ENCODE data around the gene DLST. TPM values are rescaled to one million over a fixed set of nuclear protein-coding genes. Genes with fewer than 3 reads are reported as not detected.
A peak's percentile ranks its signal among the peaks of the same experiment; 100 is the strongest.

The DLST gene
- total and polyA plus RNA-seq, 4 donors, result 34.7 to 80.3 (median 72.7) TPM

DNA sequence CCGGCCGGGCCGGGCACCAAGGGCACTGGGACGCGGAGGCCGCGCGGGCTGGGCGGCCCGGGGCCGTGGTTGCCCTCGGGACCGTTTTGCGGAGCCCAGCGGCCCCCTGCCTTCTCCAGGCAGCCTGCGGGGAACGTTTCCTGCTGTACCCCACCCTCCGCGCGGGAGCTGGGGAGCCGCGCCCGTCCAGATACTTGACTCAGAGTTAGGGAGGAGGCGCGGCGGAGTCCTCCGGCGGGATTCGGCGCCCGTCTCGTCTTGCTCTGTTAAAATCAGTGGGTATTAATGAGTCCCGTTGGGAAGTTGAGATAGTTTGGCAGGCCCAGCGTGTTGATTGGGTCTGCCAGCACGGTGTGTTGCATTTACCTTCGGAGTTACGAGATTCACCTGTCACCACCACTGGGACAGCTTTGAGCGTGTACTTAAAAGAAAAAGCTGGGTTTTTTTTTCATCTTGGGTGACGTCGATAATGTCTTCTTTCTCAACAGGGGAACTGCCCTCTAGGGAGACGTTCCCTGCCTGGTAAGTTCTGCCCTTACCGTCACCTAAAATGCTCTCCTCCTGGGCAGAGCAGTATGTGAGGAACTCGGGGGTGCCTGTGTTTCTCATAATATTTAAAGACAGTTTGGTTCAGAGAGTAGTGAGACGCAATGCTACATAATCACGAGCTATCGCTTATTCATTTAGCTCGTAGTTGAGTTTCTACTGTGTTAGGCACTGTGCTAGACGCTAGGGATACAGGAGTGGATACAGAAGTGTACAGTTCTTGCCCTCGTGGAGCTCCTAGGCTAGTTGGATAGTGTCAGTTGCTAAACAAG is 596 bp downstream of the DLST start:
- Histone ChIP-seq H3K4me3 (ENCODE audit: low read length in 2 of 2) (peak overlapping the region; percentile 89 to 98), H3K36me3 (ENCODE audit: control insufficient read depth in 1 of 2, insufficient read depth in 2 of 2, low read length in 1 of 2) (no peaks in the 10 kb centered on the region), H3K27me3 (ENCODE audit: control insufficient read depth in 1 of 2, insufficient read depth in 2 of 2, low read length in 1 of 2) (no peaks in the 10 kb centered on the region), H3K4me1 (ENCODE audit: control insufficient read depth in 1 of 2, insufficient read depth in 2 of 2, low read length in 2 of 2) (peaks cover 0 to 9% of the 10 kb centered on the region in 2 donors), H3K9me3 (ENCODE audit: control insufficient read depth, low read length) (no peaks in the 10 kb centered on the region), H3K27ac (ENCODE audit: low read depth in 1 of 2, low read length in 2 of 2) (peak overlapping the region; percentile 14 to 71)
- peak; percentile 72 for ATAC-seq (ENCODE audit: low FRiP score)
- intact Hi-C loops (cut with DNase I), result no loop called here
- 0 to 1% methylated on average over 49 of the region's 49 CpGs for WGBS, 2 donors
- peak; percentile 58 to 84 for DNase-seq

DNA sequence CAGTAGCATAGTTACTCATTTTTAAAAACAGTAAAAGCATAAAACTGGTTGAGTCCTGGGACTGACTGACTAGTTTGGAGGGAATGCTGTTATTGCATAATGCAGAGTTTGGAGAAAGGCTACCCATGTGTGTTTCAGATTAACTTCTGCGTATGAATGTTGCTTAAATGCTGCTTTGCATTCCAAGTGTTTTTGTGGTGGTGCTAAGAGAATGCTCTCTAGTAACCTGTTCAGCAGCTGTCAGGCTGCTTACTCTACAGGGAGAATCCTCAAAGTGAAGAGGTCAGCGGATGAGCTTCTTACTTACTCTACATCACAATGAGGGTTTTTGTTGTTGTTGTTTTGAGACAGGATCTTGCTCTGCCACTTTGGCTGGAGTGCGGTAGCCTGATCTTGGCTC is 4.3 kb downstream of the DLST start:
- ATAC-seq (ENCODE audit: low FRiP score) (no peak), DNase-seq (no peak)
- WGBS, 2 donors, result 54 to 60% methylated on average over 3 of the region's 3 CpGs
- no peaks in the 10 kb centered on the region for H3K27me3 ChIP-seq (ENCODE audit: control insufficient read depth in 1 of 2, insufficient read depth in 2 of 2, low read length in 1 of 2)
- peaks cover 0 to 1% of the 10 kb centered on the region in 2 donors for H3K36me3 ChIP-seq (ENCODE audit: control insufficient read depth in 1 of 2, insufficient read depth in 2 of 2, low read length in 1 of 2)
- peaks cover 0 to 9% of the 10 kb centered on the region in 2 donors for H3K4me1 ChIP-seq (ENCODE audit: control insufficient read depth in 1 of 2, insufficient read depth in 2 of 2, low read length in 2 of 2)
- H3K9me3 ChIP-seq (ENCODE audit: control insufficient read depth, low read length), result no peaks in the 10 kb centered on the region
- H3K27ac ChIP-seq (ENCODE audit: low read depth in 1 of 2, low read length in 2 of 2), result no peak overlapping the region
- no peak overlapping the region for H3K4me3 ChIP-seq (ENCODE audit: low read length in 2 of 2)
- intact Hi-C loops (cut with DNase I), result no loop called here

DNA sequence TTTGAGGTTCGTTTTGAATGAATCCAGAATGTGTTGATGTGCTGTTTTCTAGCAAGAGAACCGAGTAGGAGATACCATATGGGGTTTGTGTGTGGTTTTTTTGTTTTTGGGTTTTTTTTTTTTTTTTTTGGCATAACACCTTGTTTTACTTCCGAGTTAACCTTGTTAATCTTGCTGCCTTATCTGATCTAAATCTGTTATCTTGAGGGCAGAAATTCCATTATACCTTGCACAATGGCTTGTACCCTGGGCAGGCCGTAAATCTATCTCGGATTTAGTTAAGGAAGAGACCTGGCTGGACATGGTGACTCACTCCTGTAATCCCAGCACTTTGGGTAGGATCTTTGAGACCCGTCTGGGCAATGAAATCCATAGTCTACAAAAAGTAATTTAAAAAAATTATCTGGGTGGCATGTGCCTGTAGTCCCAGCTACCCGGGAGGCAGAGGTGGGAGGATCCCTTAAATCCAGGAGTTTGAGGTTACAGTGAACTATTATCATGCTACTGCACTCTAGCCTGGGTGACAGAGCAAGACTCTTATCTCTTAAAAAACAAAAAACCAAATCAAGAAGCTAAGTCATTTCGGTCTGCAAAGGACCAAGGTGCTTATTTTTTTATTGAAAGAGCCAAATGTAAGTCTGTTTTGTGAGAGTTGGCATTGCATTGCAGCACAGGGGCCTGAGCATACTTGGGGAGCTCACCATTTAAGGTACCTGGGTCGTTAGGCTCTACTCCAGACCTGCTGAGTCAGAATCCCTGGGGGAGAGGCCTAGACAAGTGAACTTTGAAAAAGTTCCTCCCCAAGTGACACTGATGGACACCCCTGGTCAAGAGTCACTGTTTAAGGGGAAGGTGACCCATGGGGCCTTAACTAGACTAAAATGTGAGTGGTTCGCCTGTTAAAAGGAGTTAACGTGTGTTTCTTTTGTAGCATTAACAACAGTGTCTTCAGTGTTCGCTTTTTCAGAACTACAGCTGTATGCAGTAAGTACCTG is 6.7 kb downstream of the DLST start:
- no peak for ATAC-seq (ENCODE audit: low FRiP score)
- no peaks in the 10 kb centered on the region for H3K9me3 ChIP-seq (ENCODE audit: control insufficient read depth, low read length)
- 56 to 63% methylated on average over 12 of the region's 12 CpGs for WGBS, 2 donors
- intact Hi-C loops (cut with DNase I), result no loop called here
- no peak overlapping the region for H3K4me3 ChIP-seq (ENCODE audit: low read length in 2 of 2)
- peaks cover 0 to 9% of the 10 kb centered on the region in 2 donors for H3K4me1 ChIP-seq (ENCODE audit: control insufficient read depth in 1 of 2, insufficient read depth in 2 of 2, low read length in 2 of 2)
- H3K27me3 ChIP-seq (ENCODE audit: control insufficient read depth in 1 of 2, insufficient read depth in 2 of 2, low read length in 1 of 2), result no peaks in the 10 kb centered on the region
- H3K36me3 ChIP-seq (ENCODE audit: control insufficient read depth in 1 of 2, insufficient read depth in 2 of 2, low read length in 1 of 2), result peaks cover 3 to 6% of the 10 kb centered on the region in 2 donors
- no peak overlapping the region for H3K27ac ChIP-seq (ENCODE audit: low read depth in 1 of 2, low read length in 2 of 2)
- no peak for DNase-seq

DNA sequence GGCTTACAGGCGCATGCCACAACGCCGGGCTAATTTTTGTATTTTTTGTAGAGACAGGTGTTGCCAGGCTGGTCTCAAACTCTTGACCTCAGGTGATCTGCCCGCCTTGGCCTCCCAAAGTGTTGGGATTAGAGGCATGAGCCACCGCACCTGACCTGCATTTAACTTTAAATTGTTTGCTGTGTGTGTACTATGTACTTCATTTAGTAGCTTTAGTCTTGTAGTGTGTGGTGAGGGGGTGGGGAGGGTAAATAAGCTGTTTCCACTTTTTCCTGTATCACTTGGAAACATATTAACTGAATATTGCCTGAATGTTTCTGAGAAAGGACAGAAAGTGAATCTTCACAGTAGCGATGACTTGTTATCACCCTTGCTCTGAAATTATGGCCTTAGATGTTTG is 8.5 kb downstream of the DLST start:
- Histone ChIP-seq H3K36me3 (ENCODE audit: control insufficient read depth in 1 of 2, insufficient read depth in 2 of 2, low read length in 1 of 2) (peaks cover 8 to 10% of the 10 kb centered on the region in 2 donors), H3K4me3 (ENCODE audit: low read length in 2 of 2) (no peak overlapping the region), H3K27me3 (ENCODE audit: control insufficient read depth in 1 of 2, insufficient read depth in 2 of 2, low read length in 1 of 2) (no peaks in the 10 kb centered on the region), H3K27ac (ENCODE audit: low read depth in 1 of 2, low read length in 2 of 2) (no peak overlapping the region), H3K9me3 (ENCODE audit: control insufficient read depth, low read length) (no peaks in the 10 kb centered on the region), H3K4me1 (ENCODE audit: control insufficient read depth in 1 of 2, insufficient read depth in 2 of 2, low read length in 2 of 2) (no peaks in the 10 kb centered on the region)
- intact Hi-C loops (cut with DNase I), result no loop called here
- WGBS, 2 donors, result 96 to 97% methylated on average over 6 of the region's 6 CpGs
- ATAC-seq (ENCODE audit: low FRiP score) (no peak), DNase-seq (no peak)

DNA sequence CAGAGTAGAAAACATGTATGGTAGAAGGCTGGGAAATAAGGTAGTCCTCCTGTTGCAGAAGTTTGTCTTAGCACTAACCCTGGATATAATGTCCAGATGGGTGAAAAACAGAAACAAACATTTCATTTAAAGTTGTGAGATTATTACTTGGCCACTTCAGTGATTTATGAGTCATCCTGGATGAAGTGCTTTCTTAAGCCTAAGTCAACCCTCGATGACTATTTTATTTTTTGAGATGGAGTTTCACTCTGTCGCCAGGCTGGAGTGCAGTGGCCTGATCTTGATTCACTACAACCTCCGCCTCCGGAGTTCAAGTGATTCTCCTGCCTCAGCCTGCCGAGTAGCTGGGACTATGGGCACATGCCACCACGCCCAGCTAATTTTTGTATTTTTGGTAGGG is 10.2 kb downstream of the DLST start:
- ATAC-seq (ENCODE audit: low FRiP score) (no peak), DNase-seq (no peak)
- no peak overlapping the region for H3K27ac ChIP-seq (ENCODE audit: low read depth in 1 of 2, low read length in 2 of 2)
- H3K9me3 ChIP-seq (ENCODE audit: control insufficient read depth, low read length), result no peaks in the 10 kb centered on the region
- H3K4me3 ChIP-seq (ENCODE audit: low read length in 2 of 2), result no peak overlapping the region
- intact Hi-C loops (cut with DNase I), result no loop called here
- no peaks in the 10 kb centered on the region for H3K4me1 ChIP-seq (ENCODE audit: control insufficient read depth in 1 of 2, insufficient read depth in 2 of 2, low read length in 2 of 2)
- no peaks in the 10 kb centered on the region for H3K27me3 ChIP-seq (ENCODE audit: control insufficient read depth in 1 of 2, insufficient read depth in 2 of 2, low read length in 1 of 2)
- peaks cover 12% of the 10 kb centered on the region in 2 donors for H3K36me3 ChIP-seq (ENCODE audit: control insufficient read depth in 1 of 2, insufficient read depth in 2 of 2, low read length in 1 of 2)
- WGBS, 2 donors, result 58 to 69% methylated on average over 6 of the region's 6 CpGs

DNA sequence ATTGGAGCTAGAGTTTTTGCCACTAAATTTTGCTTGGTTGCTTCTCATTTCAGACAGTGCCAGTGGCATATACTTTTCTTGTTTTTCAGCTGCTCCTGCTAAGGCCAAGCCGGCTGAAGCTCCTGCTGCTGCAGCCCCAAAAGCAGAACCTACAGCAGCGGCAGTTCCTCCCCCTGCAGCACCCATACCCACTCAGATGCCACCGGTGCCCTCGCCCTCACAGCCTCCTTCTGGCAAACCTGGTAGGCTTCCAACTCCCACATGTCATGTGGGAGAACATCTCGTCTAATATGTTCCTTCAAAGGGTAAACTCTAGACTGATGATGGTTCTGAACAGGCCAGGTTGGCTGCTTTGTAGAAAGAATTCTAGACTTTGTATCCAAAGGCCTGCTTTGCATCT is 11.0 kb downstream of the DLST start:
- peaks cover 12 to 14% of the 10 kb centered on the region in 2 donors for H3K36me3 ChIP-seq (ENCODE audit: control insufficient read depth in 1 of 2, insufficient read depth in 2 of 2, low read length in 1 of 2)
- DNase-seq, result no peak
- no peaks in the 10 kb centered on the region for H3K27me3 ChIP-seq (ENCODE audit: control insufficient read depth in 1 of 2, insufficient read depth in 2 of 2, low read length in 1 of 2)
- 79 to 86% methylated on average over 5 of the region's 5 CpGs for WGBS, 2 donors
- intact Hi-C loops (cut with DNase I), result no loop called here
- no peak overlapping the region for H3K4me3 ChIP-seq (ENCODE audit: low read length in 2 of 2)
- no peaks in the 10 kb centered on the region for H3K4me1 ChIP-seq (ENCODE audit: control insufficient read depth in 1 of 2, insufficient read depth in 2 of 2, low read length in 2 of 2)
- no peak for ATAC-seq (ENCODE audit: low FRiP score)
- H3K27ac ChIP-seq (ENCODE audit: low read depth in 1 of 2, low read length in 2 of 2), result no peak overlapping the region
- H3K9me3 ChIP-seq (ENCODE audit: control insufficient read depth, low read length), result no peaks in the 10 kb centered on the region

DNA sequence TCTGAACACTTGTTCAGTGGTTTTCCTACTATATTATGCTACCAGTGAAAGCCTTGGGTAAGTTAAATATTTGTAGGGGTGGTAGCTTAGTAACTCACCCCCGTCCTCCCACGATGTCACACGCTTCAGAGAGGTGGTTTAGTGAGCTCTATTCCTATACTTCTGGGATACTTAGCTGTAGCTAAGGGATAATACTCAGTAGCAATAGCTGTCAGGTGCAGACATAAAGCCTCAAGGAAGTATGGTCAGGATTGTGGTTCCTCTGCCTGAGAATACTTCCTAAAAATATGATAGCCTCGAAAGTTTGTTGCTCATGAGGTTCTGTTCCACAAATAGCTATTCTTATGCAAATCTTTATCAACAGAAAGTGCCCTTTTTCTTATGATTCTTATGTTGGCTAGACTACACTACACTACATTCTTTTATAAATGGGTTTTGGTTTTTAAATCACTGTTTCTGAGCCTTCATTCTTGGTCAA is 11.9 kb downstream of the DLST start:
- Histone ChIP-seq H3K4me1 (ENCODE audit: control insufficient read depth in 1 of 2, insufficient read depth in 2 of 2, low read length in 2 of 2) (no peaks in the 10 kb centered on the region), H3K27ac (ENCODE audit: low read depth in 1 of 2, low read length in 2 of 2) (no peak overlapping the region), H3K36me3 (ENCODE audit: control insufficient read depth in 1 of 2, insufficient read depth in 2 of 2, low read length in 1 of 2) (peaks cover 14 to 17% of the 10 kb centered on the region in 2 donors), H3K27me3 (ENCODE audit: control insufficient read depth in 1 of 2, insufficient read depth in 2 of 2, low read length in 1 of 2) (no peaks in the 10 kb centered on the region), H3K9me3 (ENCODE audit: control insufficient read depth, low read length) (no peaks in the 10 kb centered on the region), H3K4me3 (ENCODE audit: low read length in 2 of 2) (no peak overlapping the region)
- DNase-seq, result no peak
- no peak for ATAC-seq (ENCODE audit: low FRiP score)
- WGBS, 2 donors, result 81 to 89% methylated on average over 4 of the region's 4 CpGs
- intact Hi-C loops (cut with DNase I), result no loop called here

DNA sequence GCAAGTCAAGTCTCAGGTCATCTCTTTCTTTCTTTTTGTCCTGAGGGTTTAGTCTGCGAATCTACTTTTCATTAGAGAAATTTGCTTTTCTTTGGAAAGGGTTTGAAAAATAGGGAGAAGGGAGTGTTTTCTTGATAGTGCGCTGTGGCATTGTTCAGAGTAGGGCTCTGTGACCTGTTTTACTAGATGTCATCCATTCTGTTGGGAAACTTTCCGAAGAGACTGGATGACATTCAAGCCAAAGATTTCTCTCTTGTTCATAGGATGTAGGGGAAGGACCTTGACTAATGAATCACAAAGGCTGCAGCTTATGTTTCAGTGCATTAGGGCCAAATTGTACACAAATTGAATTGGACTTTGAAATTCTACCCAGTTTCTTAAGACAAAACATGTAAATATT is 14.7 kb downstream of the DLST start:
- DNase-seq (no peak), ATAC-seq (ENCODE audit: low FRiP score) (no peak)
- Histone ChIP-seq H3K27me3 (ENCODE audit: control insufficient read depth in 1 of 2, insufficient read depth in 2 of 2, low read length in 1 of 2) (no peaks in the 10 kb centered on the region), H3K4me3 (ENCODE audit: low read length in 2 of 2) (no peak overlapping the region), H3K36me3 (ENCODE audit: control insufficient read depth in 1 of 2, insufficient read depth in 2 of 2, low read length in 1 of 2) (peaks cover 18 to 27% of the 10 kb centered on the region in 2 donors), H3K9me3 (ENCODE audit: control insufficient read depth, low read length) (no peaks in the 10 kb centered on the region), H3K4me1 (ENCODE audit: control insufficient read depth in 1 of 2, insufficient read depth in 2 of 2, low read length in 2 of 2) (no peaks in the 10 kb centered on the region), H3K27ac (ENCODE audit: low read depth in 1 of 2, low read length in 2 of 2) (no peak overlapping the region)
- 92 to 94% methylated on average over 3 of the region's 3 CpGs for WGBS, 2 donors
- intact Hi-C loops (cut with DNase I), result no loop called here

Data from aorta (tissue), 5 donors.